Measurements from ENCODE around the gene CBFA2T2.

DNA sequence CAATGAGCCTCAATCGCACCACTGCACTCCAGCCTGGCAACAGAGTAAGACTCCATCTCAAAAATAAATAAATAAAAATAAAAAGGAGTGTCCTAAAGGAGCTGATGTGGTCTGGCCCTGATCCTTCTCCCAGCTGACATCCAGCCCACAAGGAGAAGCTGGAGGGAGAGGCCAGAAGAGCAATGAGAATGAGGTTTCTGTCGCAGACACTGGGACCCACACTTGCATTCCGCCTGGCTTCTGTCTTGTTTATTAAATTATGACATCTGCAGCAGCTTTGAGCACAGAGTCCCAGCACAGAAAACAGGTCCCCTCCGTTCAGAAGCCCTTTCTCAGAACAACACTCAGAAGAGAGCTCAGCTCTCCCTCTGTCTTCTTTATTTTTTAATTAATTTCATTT is 206.6 kb downstream of the CBFA2T2 start:
- TF ChIP-seq EZH2 (IDR thresholded peaks at IDR 0.05; ENCODE audit: low read length) = no peak
- TF ChIP-seq, protein P1, sequence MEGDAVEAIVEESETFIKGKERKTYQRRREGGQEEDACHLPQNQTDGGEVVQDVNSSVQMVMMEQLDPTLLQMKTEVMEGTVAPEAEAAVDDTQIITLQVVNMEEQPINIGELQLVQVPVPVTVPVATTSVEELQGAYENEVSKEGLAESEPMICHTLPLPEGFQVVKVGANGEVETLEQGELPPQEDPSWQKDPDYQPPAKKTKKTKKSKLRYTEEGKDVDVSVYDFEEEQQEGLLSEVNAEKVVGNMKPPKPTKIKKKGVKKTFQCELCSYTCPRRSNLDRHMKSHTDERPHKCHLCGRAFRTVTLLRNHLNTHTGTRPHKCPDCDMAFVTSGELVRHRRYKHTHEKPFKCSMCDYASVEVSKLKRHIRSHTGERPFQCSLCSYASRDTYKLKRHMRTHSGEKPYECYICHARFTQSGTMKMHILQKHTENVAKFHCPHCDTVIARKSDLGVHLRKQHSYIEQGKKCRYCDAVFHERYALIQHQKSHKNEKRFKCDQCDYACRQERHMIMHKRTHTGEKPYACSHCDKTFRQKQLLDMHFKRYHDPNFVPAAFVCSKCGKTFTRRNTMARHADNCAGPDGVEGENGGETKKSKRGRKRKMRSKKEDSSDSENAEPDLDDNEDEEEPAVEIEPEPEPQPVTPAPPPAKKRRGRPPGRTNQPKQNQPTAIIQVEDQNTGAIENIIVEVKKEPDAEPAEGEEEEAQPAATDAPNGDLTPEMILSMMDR (optimal IDR thresholded peaks at IDR 0.05 in 1 of 3, IDR thresholded peaks at IDR 0.05 in 1 of 3, conservative IDR thresholded peaks at IDR 0.05 in 1 of 3; ENCODE audit: extremely low read depth in 1 of 3, insufficient read depth in 2 of 3, low read length in 3 of 3) = no peak

Measured in keratinocyte (primary cell).